ENCODE data around the gene NPC1. TPM values are rescaled to one million over a fixed set of nuclear protein-coding genes. Genes with fewer than 3 reads are reported as not detected.
"Not testable (repeated sequence)": the region's sequence is repeated elsewhere in the genome, so short reads cannot be mapped to it uniquely, and the experiment has no call there.

Gene NPC1
- total RNA-seq, 1 experiment from 2014 or later: 63.4 TPM

DNA sequence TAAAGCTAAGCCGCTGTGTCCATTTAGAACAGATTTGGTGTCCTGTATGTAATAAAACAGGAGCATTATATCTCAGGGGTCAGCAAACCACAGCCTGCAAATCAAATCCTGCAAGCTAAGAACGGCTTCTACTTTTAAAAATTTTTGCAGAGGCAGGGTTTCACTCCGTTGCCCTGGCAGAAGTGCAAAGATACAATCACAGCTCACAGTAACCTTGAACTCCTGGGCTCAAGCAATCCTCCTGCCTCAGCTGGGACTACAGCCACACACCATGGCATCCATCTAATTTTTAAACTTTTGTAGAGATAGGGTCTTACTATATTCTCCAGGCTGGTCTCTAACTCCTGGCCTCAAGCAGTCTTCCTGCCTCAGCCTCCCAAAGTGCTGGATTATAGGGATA lies 28.6 kb upstream of the NPC1 start:
- H3K9ac ChIP-seq (ENCODE audit: low read length): no peak overlapping the region
- H3K9me3 ChIP-seq (ENCODE audit: low read length): no peaks in the 10 kb centered on the region
- H3K27me3 ChIP-seq (ENCODE audit: low read length): no peaks in the 10 kb centered on the region
- no peak overlapping the region for H3K4me2 ChIP-seq (ENCODE audit: low read depth, low read length, poor library complexity, severe bottlenecking)
- no peaks in the 10 kb centered on the region for H3K9me2 ChIP-seq (replicated peaks; ENCODE audit: insufficient read depth, low read length)
- H3K36me3 ChIP-seq (ENCODE audit: insufficient read depth, low read length): no peaks in the 10 kb centered on the region
- no peak overlapping the region for H2AFZ ChIP-seq (ENCODE audit: low read length)
- H3K4me1 ChIP-seq (ENCODE audit: low read length): no peaks in the 10 kb centered on the region
- H3K27ac ChIP-seq (ENCODE audit: low read length): no peak overlapping the region
- no peaks in the 10 kb centered on the region for H3K79me2 ChIP-seq (ENCODE audit: low read length)
- DNase-seq: no peak
- no peaks in the 10 kb centered on the region for H4K20me1 ChIP-seq (ENCODE audit: insufficient read depth, low read depth, low read length)
- no peak overlapping the region for H3K4me3 ChIP-seq (ENCODE audit: low read length)

- H3K79me2 ChIP-seq (ENCODE audit: low read length): no peaks in the 10 kb centered on the region
- no peaks in the 10 kb centered on the region for H3K27me3 ChIP-seq (ENCODE audit: low read length)
- H3K36me3 ChIP-seq (ENCODE audit: insufficient read depth, low read length): no peaks in the 10 kb centered on the region
- H3K4me1 ChIP-seq (ENCODE audit: low read length): no peaks in the 10 kb centered on the region
- no peaks in the 10 kb centered on the region for H3K9me3 ChIP-seq (ENCODE audit: low read length)
- DNase-seq: no peak
- H4K20me1 ChIP-seq (ENCODE audit: insufficient read depth, low read depth, low read length): no peaks in the 10 kb centered on the region
- no peaks in the 10 kb centered on the region for H3K9me2 ChIP-seq (replicated peaks; ENCODE audit: insufficient read depth, low read length)
- no peak overlapping the region for H2AFZ ChIP-seq (ENCODE audit: low read length)
- no peak overlapping the region for H3K4me3 ChIP-seq (ENCODE audit: low read length)
- no peak overlapping the region for H3K4me2 ChIP-seq (ENCODE audit: low read depth, low read length, poor library complexity, severe bottlenecking)
- H3K27ac ChIP-seq (ENCODE audit: low read length): no peak overlapping the region
- no peak overlapping the region for H3K9ac ChIP-seq (ENCODE audit: low read length)
Measured at GRCh38 chr18:23614413-23614812, 28.1 kb upstream of the NPC1 start.

DNA sequence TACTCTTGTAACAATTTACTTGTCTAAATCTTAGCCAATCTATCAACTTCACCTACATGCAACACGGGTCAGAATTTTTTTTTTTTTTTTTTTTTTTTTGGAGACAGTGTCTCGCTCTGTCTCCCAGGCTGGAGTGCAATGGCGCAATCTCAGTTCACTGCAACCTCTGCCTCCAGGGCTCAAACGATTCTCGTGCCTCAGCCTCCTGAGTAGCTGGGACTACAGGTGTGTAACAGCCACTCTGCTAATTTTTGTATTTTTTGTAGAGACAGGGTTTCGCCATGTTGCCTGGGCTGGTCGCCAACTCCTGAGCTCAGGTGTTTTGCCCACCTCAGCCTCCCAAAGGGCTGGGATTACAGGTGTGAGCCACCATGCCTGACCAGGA lies 26.8 kb upstream of the NPC1 start:
- H3K9ac ChIP-seq (ENCODE audit: low read length); H3K27ac ChIP-seq (ENCODE audit: low read length); H3K4me3 ChIP-seq (ENCODE audit: low read length); H3K4me2 ChIP-seq (ENCODE audit: low read depth, low read length, poor library complexity, severe bottlenecking); H3K4me1 ChIP-seq (ENCODE audit: low read length); H3K9me3 ChIP-seq (ENCODE audit: low read length); H2AFZ ChIP-seq (ENCODE audit: low read length); H3K27me3 ChIP-seq (ENCODE audit: low read length); H3K9me2 ChIP-seq (replicated peaks; ENCODE audit: insufficient read depth, low read length); H4K20me1 ChIP-seq (ENCODE audit: insufficient read depth, low read depth, low read length); H3K79me2 ChIP-seq (ENCODE audit: low read length); DNase-seq; H3K36me3 ChIP-seq (ENCODE audit: insufficient read depth, low read length): not testable (repeated sequence)

DNA sequence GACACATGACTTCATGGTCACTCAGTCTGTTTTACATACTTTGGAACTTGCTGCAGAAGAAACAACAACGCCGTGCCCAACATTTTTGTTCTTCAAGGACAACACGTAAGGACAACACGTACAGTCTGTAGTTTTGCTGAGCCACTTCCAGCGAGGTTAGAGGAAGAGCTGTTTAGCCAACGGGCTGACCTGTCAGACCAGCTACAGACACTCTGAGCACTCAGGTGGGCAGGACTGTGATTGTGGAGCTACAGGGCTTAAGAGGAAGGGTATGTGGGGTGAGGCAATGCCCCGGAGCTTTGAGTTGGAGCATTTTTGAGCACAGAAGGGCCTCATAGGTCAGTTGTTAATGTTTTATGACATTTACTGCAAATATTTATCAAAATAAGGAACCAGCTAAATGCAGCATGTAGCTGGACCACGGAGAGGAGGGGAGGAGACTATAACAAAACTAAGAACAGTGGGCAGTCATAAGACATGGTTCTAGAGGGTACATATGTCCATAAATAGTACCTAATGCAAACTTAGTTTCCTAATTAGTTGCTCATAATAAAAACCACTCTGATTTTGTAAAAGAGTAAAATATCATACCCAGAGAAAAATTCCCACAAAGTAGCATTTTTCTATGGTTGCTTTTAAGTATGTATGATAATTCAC lies 26.3 kb upstream of the NPC1 start:
- H3K4me2 ChIP-seq (ENCODE audit: low read depth, low read length, poor library complexity, severe bottlenecking): no peak overlapping the region

GRCh38 chr18:23609390-23610023 lies 23.2 kb upstream of the NPC1 start:
- Histone ChIP-seq H2AFZ (ENCODE audit: low read length) (no peak overlapping the region), H3K36me3 (ENCODE audit: insufficient read depth, low read length) (no peaks in the 10 kb centered on the region), H3K4me3 (ENCODE audit: low read length) (no peak overlapping the region), H3K4me1 (ENCODE audit: low read length) (no peaks in the 10 kb centered on the region), H3K4me2 (ENCODE audit: low read depth, low read length, poor library complexity, severe bottlenecking) (no peak overlapping the region), H3K9me3 (ENCODE audit: low read length) (no peaks in the 10 kb centered on the region), H3K27me3 (ENCODE audit: low read length) (no peaks in the 10 kb centered on the region), H3K27ac (ENCODE audit: low read length) (no peak overlapping the region), H4K20me1 (ENCODE audit: insufficient read depth, low read depth, low read length) (no peaks in the 10 kb centered on the region), H3K9me2 (replicated peaks; ENCODE audit: insufficient read depth, low read length) (no peaks in the 10 kb centered on the region), H3K9ac (ENCODE audit: low read length) (no peak overlapping the region), H3K79me2 (ENCODE audit: low read length) (no peaks in the 10 kb centered on the region)
- DNase-seq: no peak

More for the DNA sequence above, 26.3 kb upstream of the NPC1 start:
- Histone ChIP-seq H4K20me1 (ENCODE audit: insufficient read depth, low read depth, low read length) (no peaks in the 10 kb centered on the region), H3K27me3 (ENCODE audit: low read length) (no peaks in the 10 kb centered on the region), H3K79me2 (ENCODE audit: low read length) (no peaks in the 10 kb centered on the region), H3K4me3 (ENCODE audit: low read length) (no peak overlapping the region), H3K9ac (ENCODE audit: low read length) (no peak overlapping the region), H2AFZ (ENCODE audit: low read length) (no peak overlapping the region), H3K4me1 (ENCODE audit: low read length) (no peaks in the 10 kb centered on the region), H3K36me3 (ENCODE audit: insufficient read depth, low read length) (no peaks in the 10 kb centered on the region), H3K27ac (ENCODE audit: low read length) (no peak overlapping the region), H3K9me2 (replicated peaks; ENCODE audit: insufficient read depth, low read length) (no peaks in the 10 kb centered on the region), H3K9me3 (ENCODE audit: low read length) (no peaks in the 10 kb centered on the region)
- DNase-seq: no peak

GRCh38 chr18:23608211-23608610 lies 21.9 kb upstream of the NPC1 start:
- Histone ChIP-seq H3K27me3 (ENCODE audit: low read length) (no peaks in the 10 kb centered on the region), H3K9me3 (ENCODE audit: low read length) (no peaks in the 10 kb centered on the region), H3K4me2 (ENCODE audit: low read depth, low read length, poor library complexity, severe bottlenecking) (no peak overlapping the region), H3K36me3 (ENCODE audit: insufficient read depth, low read length) (no peaks in the 10 kb centered on the region), H3K4me3 (ENCODE audit: low read length) (no peak overlapping the region), H4K20me1 (ENCODE audit: insufficient read depth, low read depth, low read length) (no peaks in the 10 kb centered on the region), H3K9ac (ENCODE audit: low read length) (no peak overlapping the region), H3K79me2 (ENCODE audit: low read length) (no peaks in the 10 kb centered on the region), H3K9me2 (replicated peaks; ENCODE audit: insufficient read depth, low read length) (no peaks in the 10 kb centered on the region), H3K27ac (ENCODE audit: low read length) (no peak overlapping the region), H2AFZ (ENCODE audit: low read length) (no peak overlapping the region), H3K4me1 (ENCODE audit: low read length) (no peaks in the 10 kb centered on the region)
- DNase-seq: no peak

- Histone ChIP-seq H3K36me3 (ENCODE audit: insufficient read depth, low read length) (no peaks in the 10 kb centered on the region), H3K9me2 (replicated peaks; ENCODE audit: insufficient read depth, low read length) (no peaks in the 10 kb centered on the region), H3K27ac (ENCODE audit: low read length) (no peak overlapping the region), H3K79me2 (ENCODE audit: low read length) (no peaks in the 10 kb centered on the region), H4K20me1 (ENCODE audit: insufficient read depth, low read depth, low read length) (no peaks in the 10 kb centered on the region), H2AFZ (ENCODE audit: low read length) (no peak overlapping the region), H3K4me1 (ENCODE audit: low read length) (no peaks in the 10 kb centered on the region), H3K9me3 (ENCODE audit: low read length) (no peaks in the 10 kb centered on the region), H3K4me3 (ENCODE audit: low read length) (no peak overlapping the region), H3K27me3 (ENCODE audit: low read length) (no peaks in the 10 kb centered on the region), H3K4me2 (ENCODE audit: low read depth, low read length, poor library complexity, severe bottlenecking) (no peak overlapping the region), H3K9ac (ENCODE audit: low read length) (no peak overlapping the region)
- DNase-seq: no peak
Measured at GRCh38 chr18:23605941-23606340, 19.6 kb upstream of the NPC1 start.

- no peaks in the 10 kb centered on the region; the same call in 1 of the 2 replicates for H3K4me1 ChIP-seq (ENCODE audit: low read length)
- no peaks in the 10 kb centered on the region for H3K9me2 ChIP-seq (replicated peaks; ENCODE audit: insufficient read depth, low read length)
- no peaks in the 10 kb centered on the region; the same call in 1 of the 2 replicates for H3K27me3 ChIP-seq (ENCODE audit: low read length)
- H3K4me3 ChIP-seq (ENCODE audit: low read length): no peak overlapping the region
- H4K20me1 ChIP-seq (ENCODE audit: insufficient read depth, low read depth, low read length): no peaks in the 10 kb centered on the region
- DNase-seq: no peak
- no peak overlapping the region for H3K4me2 ChIP-seq (ENCODE audit: low read depth, low read length, poor library complexity, severe bottlenecking)
- H3K36me3 ChIP-seq (ENCODE audit: insufficient read depth, low read length): no peaks in the 10 kb centered on the region
- H3K27ac ChIP-seq (ENCODE audit: low read length): no peak overlapping the region
- H3K9me3 ChIP-seq (ENCODE audit: low read length): no peaks in the 10 kb centered on the region
- no peak overlapping the region for H2AFZ ChIP-seq (ENCODE audit: low read length)
- no peak overlapping the region for H3K9ac ChIP-seq (ENCODE audit: low read length)
- H3K79me2 ChIP-seq (ENCODE audit: low read length): no peaks in the 10 kb centered on the region
Measured at GRCh38 chr18:23599809-23600208, 13.5 kb upstream of the NPC1 start.

Data from Karpas-422 (cell line).